Measurements from ENCODE around the gene TMC8. TPM values are rescaled to one million over a fixed set of nuclear protein-coding genes. Genes with fewer than 3 reads are reported as not detected.

Gene TMC8
- total and polyA plus RNA-seq, 3 donors from 2014 or later, result 3.5 to 9.3 (median 5.6) TPM

- H3K9me3 ChIP-seq, result no peaks in the 10 kb centered on the region
- TF ChIP-seq POLR2A (IDR thresholded peaks at IDR 0.05), result no peak
- no peak for TF ChIP-seq CTCF (IDR thresholded peaks at IDR 0.05)
- H3K4me3 ChIP-seq, result peak overlapping the region; percentile 24 to 50
- no peak overlapping the region for H3K27ac ChIP-seq
- 34 to 44% methylated on average over 39 to 55 of the region's 58 CpGs for WGBS, 2 donors
- H3K27me3 ChIP-seq, result no peaks in the 10 kb centered on the region
- no peaks in the 10 kb centered on the region for H3K36me3 ChIP-seq (ENCODE audit: low read depth, missing control alignments)
- H3K4me1 ChIP-seq, result peaks cover 18% of the 10 kb centered on the region
- intact Hi-C loops (cut with DNase I; ENCODE audit: low total_unique reads), result no loop called here
- peak; percentile 89 for DNase-seq
These were observed 9.8 kb downstream of the TMC8 start for GRCh38 chr17:78140169-78141051.

DNA sequence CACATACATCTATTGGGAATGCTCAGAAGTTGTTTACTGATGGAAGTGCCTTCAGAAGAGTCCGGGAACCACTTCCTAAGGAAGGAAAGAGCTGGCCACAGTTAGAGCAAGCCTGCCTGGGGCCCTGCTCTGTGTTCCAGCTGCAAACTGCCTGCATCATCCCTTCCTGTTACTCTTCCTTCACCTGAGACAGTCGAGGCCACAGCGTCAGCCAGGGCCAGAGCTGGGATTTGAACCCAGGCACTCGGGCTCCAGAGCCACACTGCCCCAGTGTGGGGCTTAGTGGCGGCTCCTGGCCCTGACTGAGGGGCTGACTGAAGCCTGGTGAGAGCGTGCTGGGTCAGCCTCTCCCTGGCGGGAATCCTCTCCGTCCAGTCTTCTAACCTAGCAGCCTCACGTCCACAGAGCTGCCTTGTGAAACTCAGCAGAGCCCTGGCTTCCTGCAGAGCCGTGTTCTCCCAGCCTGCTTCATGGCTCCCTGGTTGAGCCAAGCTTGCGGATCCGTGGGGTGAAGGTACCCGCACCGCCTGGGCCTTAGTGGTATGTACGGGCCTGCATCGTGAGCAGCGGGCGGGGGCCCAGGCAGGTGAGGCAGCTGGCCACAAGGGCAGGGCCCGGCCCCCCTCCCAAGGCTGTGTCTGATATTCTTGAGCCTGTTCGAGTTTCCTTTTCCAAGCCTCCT lies 11.0 kb downstream of the TMC8 start:
- Histone ChIP-seq H3K27ac (no peak overlapping the region), H3K9me3 (no peaks in the 10 kb centered on the region), H3K36me3 (ENCODE audit: low read depth, missing control alignments) (no peaks in the 10 kb centered on the region), H3K4me1 (peaks cover 21% of the 10 kb centered on the region), H3K27me3 (no peaks in the 10 kb centered on the region), H3K4me3 (no peak overlapping the region)
- intact Hi-C loops (cut with DNase I; ENCODE audit: low total_unique reads), result no loop called here
- 85 to 87% methylated on average over 13 to 20 of the region's 20 CpGs for WGBS, 2 donors
- TF ChIP-seq CTCF (IDR thresholded peaks at IDR 0.05), result no peak
- no peak for TF ChIP-seq POLR2A (IDR thresholded peaks at IDR 0.05)
- no peak for DNase-seq

DNA sequence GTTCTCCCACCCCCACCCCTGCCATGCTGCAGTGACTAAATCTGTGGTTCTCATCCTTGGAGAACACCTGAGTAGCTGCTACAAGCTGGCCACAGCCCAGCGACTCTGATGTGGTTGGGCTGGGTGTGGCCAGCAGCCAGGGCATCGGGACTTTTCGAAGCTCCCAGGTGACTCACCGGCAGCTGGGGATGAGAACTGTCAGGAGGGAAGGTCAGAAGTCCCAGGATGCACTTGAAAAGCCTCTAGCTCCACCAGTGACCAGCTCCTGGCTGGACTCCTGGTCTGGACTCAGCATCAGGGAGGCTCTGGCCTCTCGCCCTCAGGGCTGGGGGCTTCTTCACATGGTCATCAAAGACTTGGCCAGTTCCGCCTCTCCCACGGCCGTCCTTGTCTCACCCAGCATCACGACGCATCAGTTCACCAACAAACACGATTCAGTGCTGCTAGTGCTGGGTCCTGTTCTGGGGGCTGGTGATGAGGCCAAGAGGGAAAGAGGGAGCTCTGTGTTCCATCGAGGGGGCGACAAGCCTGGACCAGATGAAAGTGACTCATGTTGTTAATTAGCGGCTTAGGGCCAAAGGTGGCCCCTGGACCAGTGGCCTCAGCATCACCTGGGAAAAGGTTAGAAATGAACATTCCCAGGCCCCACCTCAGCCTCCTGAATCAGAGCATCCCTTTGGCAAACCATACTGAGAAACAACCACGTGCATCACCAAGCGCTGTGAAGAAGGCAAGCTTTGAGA lies 11.7 kb downstream of the TMC8 start:
- no peaks in the 10 kb centered on the region for H3K27me3 ChIP-seq
- no peak overlapping the region for H3K27ac ChIP-seq
- H3K9me3 ChIP-seq, result no peaks in the 10 kb centered on the region
- no peak for TF ChIP-seq CTCF (IDR thresholded peaks at IDR 0.05)
- TF ChIP-seq POLR2A (IDR thresholded peaks at IDR 0.05), result no peak
- peaks cover 21% of the 10 kb centered on the region for H3K4me1 ChIP-seq
- 84 to 87% methylated on average over 14 to 16 of the region's 16 CpGs for WGBS, 2 donors
- DNase-seq, result no peak
- no peak overlapping the region for H3K4me3 ChIP-seq
- intact Hi-C loops (cut with DNase I; ENCODE audit: low total_unique reads), result no loop called here
- H3K36me3 ChIP-seq (ENCODE audit: low read depth, missing control alignments), result no peaks in the 10 kb centered on the region

GRCh38 chr17:78143214-78144146 lies 12.9 kb downstream of the TMC8 start:
- Histone ChIP-seq H3K27ac (no peak overlapping the region), H3K36me3 (ENCODE audit: low read depth, missing control alignments) (no peaks in the 10 kb centered on the region), H3K4me1 (peaks cover 21% of the 10 kb centered on the region), H3K9me3 (no peaks in the 10 kb centered on the region), H3K27me3 (no peaks in the 10 kb centered on the region), H3K4me3 (no peak overlapping the region)
- intact Hi-C loops (cut with DNase I; ENCODE audit: low total_unique reads), result no loop called here
- TF ChIP-seq POLR2A (IDR thresholded peaks at IDR 0.05) (no peak), CTCF (IDR thresholded peaks at IDR 0.05) (no peak)
- WGBS, 2 donors, result 77 to 87% methylated on average over 18 to 21 of the region's 21 CpGs
- no peak for DNase-seq
